ENCODE results near the gene SIVA1.

GRCh38 chr14:104798300-104799243 is 45.6 kb downstream of the SIVA1 start:
- no peak for TF ChIP-seq ZNF311 (tag by site-specific recombination; IDR thresholded peaks at IDR 0.05; ENCODE audit: borderline replicate concordance)
- no peak for TF ChIP-seq REST (tag by site-specific recombination; IDR thresholded peaks at IDR 0.05)
- TF ChIP-seq ZNF416 (tag by site-specific recombination; IDR thresholded peaks at IDR 0.05), result no peak
- no peak for TF ChIP-seq BCL11B (tag by site-specific recombination; IDR thresholded peaks at IDR 0.05; ENCODE audit: low read depth)
- no peak for TF ChIP-seq ZNF596 (tag by site-specific recombination; IDR thresholded peaks at IDR 0.05)
- TF ChIP-seq ZNF777 (tag by site-specific recombination; IDR thresholded peaks at IDR 0.05; ENCODE audit: borderline replicate concordance), result no peak
- TF ChIP-seq CTCF (tag by site-specific recombination; IDR thresholded peaks at IDR 0.05), result no peak
- TF ChIP-seq SCRT2 (tag by site-specific recombination; IDR thresholded peaks at IDR 0.05), result no peak
- TF ChIP-seq ZBTB21 (tag by site-specific recombination; IDR thresholded peaks at IDR 0.05), result no peak
- no peak for TF ChIP-seq TCF7L2 (IDR thresholded peaks at IDR 0.05; ENCODE audit: borderline replicate concordance, low read depth, low read length)
- TF ChIP-seq ZNF23 (tag by site-specific recombination; IDR thresholded peaks at IDR 0.05; ENCODE audit: borderline replicate concordance), result no peak
- TF ChIP-seq ZNF175 (tag by site-specific recombination; IDR thresholded peaks at IDR 0.05), result no peak
- no peak for TF ChIP-seq ZNF18 (tag by site-specific recombination; IDR thresholded peaks at IDR 0.05)
